Mesothelial cell of epicardium (in vitro differentiated cells): ENCODE measurements around the gene NFIB. TPM values are rescaled to one million over a fixed set of nuclear protein-coding genes. Genes with fewer than 3 reads are reported as not detected.

ENCODE experiments used
- DNase-seq, 2 experiments: peaks; one replicate each; pipeline ENCODE4 v3.0.0; 2021; ENCODE audit warnings: low spot score in 2 of 2; ENCODE audit not compliant: unreplicated experiment in 2 of 2
- H3K27ac Mint-ChIP-seq: 2 replicates; pipeline ENCODE4 v1.8.0; 2021; ENCODE audit warnings: mixed read lengths
- H3K27me3 Mint-ChIP-seq: 2 replicates; pipeline ENCODE4 v1.8.0; 2021; ENCODE audit warnings: low read depth, mixed read lengths
- H3K36me3 Mint-ChIP-seq: 2 replicates; pipeline ENCODE4 v1.8.0; 2021; ENCODE audit warnings: mixed read lengths
- H3K4me1 Mint-ChIP-seq: 2 replicates; pipeline ENCODE4 v1.8.0; 2021; ENCODE audit warnings: mixed read lengths
- H3K4me3 Mint-ChIP-seq: 2 replicates; pipeline ENCODE4 v1.8.0; 2021; ENCODE audit warnings: mild to moderate bottlenecking, moderate library complexity, mixed read lengths
- H3K9me3 Mint-ChIP-seq: 2 replicates; pipeline ENCODE4 v1.8.0; 2021; ENCODE audit warnings: mixed read lengths
- total RNA-seq: library from RNA; stranded (reverse); gene quantifications from 3 replicates; pipeline ENCODE4 v1.2.1, GENCODE V29; 2021
- TF ChIP-seq, protein P1 (sequence below): fragments of 200-600 bp; sonication (generic); IDR thresholded peaks from one replicate; pipeline ENCODE4 v1.5.0; 2021; ENCODE audit warnings: antibody characterized with exemption; ENCODE audit not compliant: unreplicated experiment

The NFIB gene
- total RNA-seq, 1 donor from 2014 or later = 230 TPM

- TF ChIP-seq, protein P1, sequence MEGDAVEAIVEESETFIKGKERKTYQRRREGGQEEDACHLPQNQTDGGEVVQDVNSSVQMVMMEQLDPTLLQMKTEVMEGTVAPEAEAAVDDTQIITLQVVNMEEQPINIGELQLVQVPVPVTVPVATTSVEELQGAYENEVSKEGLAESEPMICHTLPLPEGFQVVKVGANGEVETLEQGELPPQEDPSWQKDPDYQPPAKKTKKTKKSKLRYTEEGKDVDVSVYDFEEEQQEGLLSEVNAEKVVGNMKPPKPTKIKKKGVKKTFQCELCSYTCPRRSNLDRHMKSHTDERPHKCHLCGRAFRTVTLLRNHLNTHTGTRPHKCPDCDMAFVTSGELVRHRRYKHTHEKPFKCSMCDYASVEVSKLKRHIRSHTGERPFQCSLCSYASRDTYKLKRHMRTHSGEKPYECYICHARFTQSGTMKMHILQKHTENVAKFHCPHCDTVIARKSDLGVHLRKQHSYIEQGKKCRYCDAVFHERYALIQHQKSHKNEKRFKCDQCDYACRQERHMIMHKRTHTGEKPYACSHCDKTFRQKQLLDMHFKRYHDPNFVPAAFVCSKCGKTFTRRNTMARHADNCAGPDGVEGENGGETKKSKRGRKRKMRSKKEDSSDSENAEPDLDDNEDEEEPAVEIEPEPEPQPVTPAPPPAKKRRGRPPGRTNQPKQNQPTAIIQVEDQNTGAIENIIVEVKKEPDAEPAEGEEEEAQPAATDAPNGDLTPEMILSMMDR = no peak
- no peak for DNase-seq
- H3K9me3 Mint-ChIP-seq = no peaks in the 10 kb centered on the region
- H3K4me1 Mint-ChIP-seq = peaks cover 5% of the 10 kb centered on the region
- H3K27me3 Mint-ChIP-seq = no peaks in the 10 kb centered on the region
- H3K4me3 Mint-ChIP-seq = no peak overlapping the region
- peaks cover 71% of the 10 kb centered on the region for H3K36me3 Mint-ChIP-seq
- no peak overlapping the region for H3K27ac Mint-ChIP-seq
Measured at GRCh38 chr9:14119694-14120514, 194.0 kb downstream of the NFIB start.

- TF ChIP-seq, protein P1 = no peak
- H3K9me3 Mint-ChIP-seq = no peaks in the 10 kb centered on the region
- peaks cover 28% of the 10 kb centered on the region for H3K4me1 Mint-ChIP-seq
- H3K36me3 Mint-ChIP-seq = peaks cover 64% of the 10 kb centered on the region
- H3K27ac Mint-ChIP-seq = peak overlapping the region; percentile 6
- no peaks in the 10 kb centered on the region for H3K27me3 Mint-ChIP-seq
- no peak overlapping the region for H3K4me3 Mint-ChIP-seq
- DNase-seq = no peak
Measured at GRCh38 chr9:14112226-14112625, 201.7 kb downstream of the NFIB start.

- no peak overlapping the region for H3K4me3 Mint-ChIP-seq
- TF ChIP-seq, protein P1 = no peak
- DNase-seq = no peak
- H3K9me3 Mint-ChIP-seq = no peaks in the 10 kb centered on the region
- peaks cover 62% of the 10 kb centered on the region for H3K36me3 Mint-ChIP-seq
- H3K27ac Mint-ChIP-seq = peak overlapping the region; percentile 77
- peaks cover 32% of the 10 kb centered on the region for H3K4me1 Mint-ChIP-seq
- H3K27me3 Mint-ChIP-seq = no peaks in the 10 kb centered on the region
Measured at GRCh38 chr9:14111696-14112095, 202.2 kb downstream of the NFIB start.

- TF ChIP-seq, protein P1 = no peak
- H3K36me3 Mint-ChIP-seq = peaks cover 43% of the 10 kb centered on the region
- peak overlapping the region; percentile 17 for H3K27ac Mint-ChIP-seq
- H3K9me3 Mint-ChIP-seq = no peaks in the 10 kb centered on the region
- no peak for DNase-seq
- no peak overlapping the region for H3K4me3 Mint-ChIP-seq
- H3K27me3 Mint-ChIP-seq = no peaks in the 10 kb centered on the region
- H3K4me1 Mint-ChIP-seq = peaks cover 57% of the 10 kb centered on the region
Measured at GRCh38 chr9:14107977-14108376, 206.0 kb downstream of the NFIB start.

DNA sequence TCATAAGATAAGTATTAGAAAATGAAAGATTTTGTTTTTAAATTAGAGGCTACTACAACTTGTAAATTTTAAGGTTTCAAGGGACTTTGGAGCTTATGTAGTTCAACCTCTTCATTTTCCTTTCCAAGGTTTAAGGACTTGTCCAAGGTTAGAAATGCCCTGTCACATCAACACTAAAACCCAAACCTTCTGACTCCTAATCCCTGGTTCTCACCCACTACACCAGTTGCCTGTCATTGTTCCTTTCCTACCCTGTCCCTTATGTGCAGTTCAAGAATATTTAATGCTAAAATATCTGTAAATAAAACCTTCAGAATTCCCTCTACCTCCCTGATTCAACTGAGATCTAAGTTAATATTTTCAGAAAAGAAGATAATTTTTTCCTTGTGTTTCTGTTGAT, 206.4 kb downstream of the NFIB start:
- no peaks in the 10 kb centered on the region for H3K9me3 Mint-ChIP-seq
- no peaks in the 10 kb centered on the region for H3K27me3 Mint-ChIP-seq
- TF ChIP-seq, protein P1 = no peak
- H3K27ac Mint-ChIP-seq = no peak overlapping the region
- DNase-seq = no peak
- peaks cover 60% of the 10 kb centered on the region for H3K4me1 Mint-ChIP-seq
- no peak overlapping the region for H3K4me3 Mint-ChIP-seq
- H3K36me3 Mint-ChIP-seq = peaks cover 38% of the 10 kb centered on the region
